PC-3 (cell line): ENCODE data around the gene SRD5A2. TPM values are rescaled to one million over a fixed set of nuclear protein-coding genes. Genes with fewer than 3 reads are reported as not detected.

ENCODE experiments used
- ATAC-seq: fragments of 200-7000 bp; cut with Tn5 transposase; 2 replicates; pipeline ENCODE4 v1.9.1; 2020; ENCODE audit warnings: mild to moderate bottlenecking, moderate library complexity
- BruUV-seq: library from RNA; stranded (reverse); fragments of 400-500 nt; replicated peaks from 2 replicates; lab custom pipeline; 2021; lab: Mats Ljungman, UMichigan
- CTCF ChIA-PET: fragments of 300-600 bp; sonication (Branson Sonifier 250); formaldehyde crosslinking; loops from one replicate; lab custom pipeline; 2022; ENCODE audit warnings: antibody characterized with exemption; lab: Charles Lee
- POLR2A ChIA-PET: fragments of 300-600 bp; sonication (Branson Sonifier 250); formaldehyde crosslinking; loops from one replicate; lab custom pipeline; 2022; ENCODE audit warnings: antibody characterized with exemption; ENCODE audit not compliant: unreplicated experiment; lab: Charles Lee
- DNase-seq: peaks from one replicate; pipeline ENCODE4 v3.0.0-alpha.2; 2015
- H2AFZ ChIP-seq: fragments of 300-600 bp; sonication (generic); 2 replicates; pipeline ENCODE4 v1.6.0; 2016; ENCODE audit warnings: antibody characterized with exemption, low read length
- H3F3A ChIP-seq: fragments of 300-600 bp; sonication (generic); one replicate; pipeline ENCODE4 v1.6.0; 2017; ENCODE audit warnings: antibody characterized with exemption, low read length, control low read depth, mild to moderate bottlenecking; ENCODE audit not compliant: unreplicated experiment
- H3K27ac ChIP-seq: fragments of 300-600 bp; sonication (generic); 2 replicates; pipeline ENCODE4 v1.5.1; 2016; ENCODE audit warnings: mild to moderate bottlenecking, low read length
- H3K27me3 ChIP-seq: fragments of 300-600 bp; sonication (generic); 2 replicates; pipeline ENCODE4 v1.6.1; 2016; ENCODE audit warnings: low read length, mixed read lengths
- H3K36me3 ChIP-seq: fragments of 300-600 bp; sonication (generic); 2 replicates; pipeline ENCODE4 v1.6.1; 2016; ENCODE audit warnings: low read depth, mixed run types, low read length, mixed read lengths
- H3K4me1 ChIP-seq: fragments of 300-600 bp; sonication (generic); 2 replicates; pipeline ENCODE4 v1.5.1; 2016; ENCODE audit warnings: low read length; ENCODE audit not compliant: insufficient read depth
- H3K4me2 ChIP-seq: fragments of 300-600 bp; sonication (generic); 2 replicates; pipeline ENCODE4 v1.6.0; 2016; ENCODE audit warnings: low read length
- H3K4me3 ChIP-seq: fragments of 300-600 bp; sonication (generic); 2 replicates; pipeline ENCODE4 v1.5.1; 2016; ENCODE audit warnings: mild to moderate bottlenecking, low read length, mixed read lengths
- H3K79me2 ChIP-seq: fragments of 300-600 bp; sonication (generic); 2 replicates; pipeline ENCODE4 v1.6.1; 2017; ENCODE audit warnings: low read length, mixed read lengths
- H3K9ac ChIP-seq: fragments of 300-600 bp; sonication (generic); 2 replicates; pipeline ENCODE4 v1.6.0; 2016; ENCODE audit warnings: mild to moderate bottlenecking, low read length
- H3K9me2 ChIP-seq: fragments of 300-600 bp; sonication (generic); replicated peaks from 2 replicates; pipeline ENCODE4 v1.6.1; 2016; ENCODE audit warnings: mixed run types, low read length, mixed read lengths
- H3K9me3 ChIP-seq: fragments of 300-600 bp; sonication (generic); 2 replicates; pipeline ENCODE4 v1.6.1; 2016; ENCODE audit warnings: low read length, mixed read lengths
- H4K20me1 ChIP-seq: fragments of 300-600 bp; sonication (generic); 2 replicates; pipeline ENCODE4 v1.6.1; 2016; ENCODE audit warnings: low read length, mixed read lengths
- CTCF ChIP-seq: fragments of 300-600 bp; sonication (generic); conservative IDR thresholded peaks from 2 replicates; pipeline ENCODE4 v1.5.1; 2017; ENCODE audit warnings: antibody characterized with exemption, low read depth, mild to moderate bottlenecking, low read length
- EZH2 ChIP-seq: fragments of 300-600 bp; sonication (generic); IDR thresholded peaks from one replicate; pipeline ENCODE4 v1.6.1; 2017; ENCODE audit warnings: antibody characterized with exemption, mild to moderate bottlenecking, low read length; ENCODE audit not compliant: unreplicated experiment
- EZH2phosphoT487 ChIP-seq: fragments of 300-600 bp; sonication (generic); IDR thresholded peaks from 2 replicates; pipeline ENCODE4 v1.6.1; 2018; ENCODE audit warnings: mild to moderate bottlenecking, antibody characterized with exemption, low read length, borderline replicate concordance
- intact Hi-C: fragments of 100-400 bp; cut with micrococcal nuclease; formaldehyde crosslinking; loops from 2 replicates; pipeline ENCODE4 v1.9.0; 2023
- total RNA-seq: library from RNA; depleted of rRNA; stranded (reverse); fragments of >200 nt; gene quantifications from 2 replicates; pipeline ENCODE4 v1.2.3, GENCODE V29; 2014

SRD5A2 gene
- total RNA-seq, 1 experiment from 2014 or later: 0.07 TPM

- no peak for DNase-seq
- Histone ChIP-seq H3K27ac (no peak overlapping the region), H2AFZ (no peak overlapping the region), H3K9ac (no peak overlapping the region), H3K4me3 (no peak overlapping the region), H3K4me2 (no peak overlapping the region), H4K20me1 (no peaks in the 10 kb centered on the region), H3F3A (no peaks in the 10 kb centered on the region), H3K36me3 (no peaks in the 10 kb centered on the region), H3K79me2 (no peaks in the 10 kb centered on the region), H3K4me1 (no peaks in the 10 kb centered on the region), H3K27me3 (peaks cover 24% of the 10 kb centered on the region; the same call in 1 of the 2 replicates), H3K9me3 (no peaks in the 10 kb centered on the region), H3K9me2 (no peaks in the 10 kb centered on the region)
- intact Hi-C loops: no loop called here
- ATAC-seq: no peak
- CTCF ChIA-PET: no interaction called here
- TF ChIP-seq CTCF: no peak
- POLR2A ChIA-PET: no interaction called here
- no TSS peak for BruUV-seq
Measured at GRCh38 chr2:31476511-31477180, 104.1 kb downstream of the SRD5A2 start.

GRCh38 chr2:31475692-31476091 is 105.0 kb downstream of the SRD5A2 start:
- intact Hi-C loops: no loop called here
- Histone ChIP-seq H4K20me1 (no peaks in the 10 kb centered on the region), H3K9me3 (no peaks in the 10 kb centered on the region), H3K4me1 (no peaks in the 10 kb centered on the region), H3K4me3 (no peak overlapping the region), H3K27me3 (peaks cover 24% of the 10 kb centered on the region; the same call in 1 of the 2 replicates), H2AFZ (no peak overlapping the region), H3K27ac (no peak overlapping the region), H3K9me2 (no peaks in the 10 kb centered on the region), H3K79me2 (no peaks in the 10 kb centered on the region), H3K9ac (no peak overlapping the region), H3F3A (no peaks in the 10 kb centered on the region), H3K36me3 (no peaks in the 10 kb centered on the region), H3K4me2 (no peak overlapping the region)
- DNase-seq: no peak
- no peak for ATAC-seq
- TF ChIP-seq EZH2phosphoT487 (no peak), EZH2 (no peak), CTCF (no peak)
- no TSS peak for BruUV-seq
- ChIA-PET POLR2A (no interaction called here), CTCF (no interaction called here)

- Histone ChIP-seq H2AFZ (no peak overlapping the region), H3K27ac (no peak overlapping the region), H3K4me1 (no peaks in the 10 kb centered on the region), H3K9me3 (no peaks in the 10 kb centered on the region), H3K79me2 (no peaks in the 10 kb centered on the region), H3K4me2 (no peak overlapping the region), H3K27me3 (peaks cover 24% of the 10 kb centered on the region; the same call in 1 of the 2 replicates), H3K4me3 (no peak overlapping the region), H3K9me2 (no peaks in the 10 kb centered on the region), H4K20me1 (no peaks in the 10 kb centered on the region), H3K36me3 (no peaks in the 10 kb centered on the region), H3K9ac (no peak overlapping the region), H3F3A (no peaks in the 10 kb centered on the region)
- CTCF ChIA-PET: no interaction called here
- intact Hi-C loops: no loop called here
- no TSS peak for BruUV-seq
- POLR2A ChIA-PET: no interaction called here
- DNase-seq (no peak), ATAC-seq (no peak)
- TF ChIP-seq EZH2phosphoT487 (no peak), CTCF (no peak), EZH2 (no peak)
Measured at GRCh38 chr2:31474296-31474695, 106.4 kb downstream of the SRD5A2 start.
